Bladder microvascular endothelial cell (primary cell): Measurements from ENCODE around the gene GLB1L3. TPM values are rescaled to one million over a fixed set of nuclear protein-coding genes. Genes with fewer than 3 reads are reported as not detected.

Experiments
- total RNA-seq: library from RNA; depleted of rRNA; stranded (reverse); fragments of >200 nt; gene quantifications from 2 replicates; pipeline ENCODE4 v1.2.3, GENCODE V29; 2014

Gene GLB1L3, protein sequence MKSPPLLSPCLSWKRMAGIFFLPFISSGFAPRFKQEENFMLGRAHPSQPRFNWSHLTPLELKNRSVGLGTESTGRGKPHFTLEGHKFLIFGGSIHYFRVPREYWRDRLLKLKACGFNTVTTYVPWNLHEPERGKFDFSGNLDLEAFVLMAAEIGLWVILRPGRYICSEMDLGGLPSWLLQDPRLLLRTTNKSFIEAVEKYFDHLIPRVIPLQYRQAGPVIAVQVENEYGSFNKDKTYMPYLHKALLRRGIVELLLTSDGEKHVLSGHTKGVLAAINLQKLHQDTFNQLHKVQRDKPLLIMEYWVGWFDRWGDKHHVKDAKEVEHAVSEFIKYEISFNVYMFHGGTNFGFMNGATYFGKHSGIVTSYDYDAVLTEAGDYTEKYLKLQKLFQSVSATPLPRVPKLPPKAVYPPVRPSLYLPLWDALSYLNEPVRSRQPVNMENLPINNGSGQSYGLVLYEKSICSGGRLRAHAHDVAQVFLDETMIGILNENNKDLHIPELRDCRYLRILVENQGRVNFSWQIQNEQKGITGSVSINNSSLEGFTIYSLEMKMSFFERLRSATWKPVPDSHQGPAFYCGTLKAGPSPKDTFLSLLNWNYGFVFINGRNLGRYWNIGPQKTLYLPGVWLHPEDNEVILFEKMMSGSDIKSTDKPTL
- total RNA-seq, result not detected in 2 replicates

GRCh38 chr11:134275534-134276395, at the start of gene GLB1L3:
GLB1L3 (plus strand) TSS chr11:134276379; CDS start chr11:134276741, 362 bp downstream.

GRCh38 chr11:134253188-134253993, 22.8 kb upstream of the GLB1L3 start, which contains the start of the genes ACAD8 and THYN1:
ACAD8 (plus strand) TSS chr11:134253568; CDS start chr11:134253601, 33 bp downstream.
THYN1 (minus strand) TSS chr11:134253352; CDS start chr11:134252882, 470 bp downstream.

GRCh38 chr11:134331354-134332188, 55.4 kb downstream of the GLB1L3 start, which contains the start of gene GLB1L2:
GLB1L2 (plus strand) TSS chr11:134331988; CDS start chr11:134332062, 74 bp downstream.

Other genes with a start within 250 kb of the GLB1L3 start
- gene JAM3, start 207.3 kb upstream of the GLB1L3 start, total RNA-seq, result 39.6 and 62.3 TPM in 2 replicates
- 15.2 and 27.7 TPM in 2 replicates for gene NCAPD3, start 52.4 kb upstream of the GLB1L3 start, total RNA-seq
- gene VPS26B, start 51.7 kb upstream of the GLB1L3 start, total RNA-seq, result 19.1 and 41.9 TPM in 2 replicates
- 49.2 and 49.7 TPM in 2 replicates for gene THYN1, start 23.0 kb upstream of the GLB1L3 start, total RNA-seq
- 19.4 and 23.9 TPM in 2 replicates for gene ACAD8, start 22.8 kb upstream of the GLB1L3 start, total RNA-seq
- 0.16 and 0.25 TPM in 2 replicates for gene GLB1L2, start 55.6 kb downstream of the GLB1L3 start, total RNA-seq
- not detected in 2 replicates for gene B3GAT1, start 135.9 kb downstream of the GLB1L3 start, total RNA-seq